ENCODE measurements around the gene ATP8B4. TPM values are rescaled to one million over a fixed set of nuclear protein-coding genes. Genes with fewer than 3 reads are reported as not detected.
A peak's percentile ranks its signal among the peaks of the same experiment; 100 is the strongest.

ATP8B4 gene
- total RNA-seq, 1 donor from 2014 or later: 15.1 TPM

DNA sequence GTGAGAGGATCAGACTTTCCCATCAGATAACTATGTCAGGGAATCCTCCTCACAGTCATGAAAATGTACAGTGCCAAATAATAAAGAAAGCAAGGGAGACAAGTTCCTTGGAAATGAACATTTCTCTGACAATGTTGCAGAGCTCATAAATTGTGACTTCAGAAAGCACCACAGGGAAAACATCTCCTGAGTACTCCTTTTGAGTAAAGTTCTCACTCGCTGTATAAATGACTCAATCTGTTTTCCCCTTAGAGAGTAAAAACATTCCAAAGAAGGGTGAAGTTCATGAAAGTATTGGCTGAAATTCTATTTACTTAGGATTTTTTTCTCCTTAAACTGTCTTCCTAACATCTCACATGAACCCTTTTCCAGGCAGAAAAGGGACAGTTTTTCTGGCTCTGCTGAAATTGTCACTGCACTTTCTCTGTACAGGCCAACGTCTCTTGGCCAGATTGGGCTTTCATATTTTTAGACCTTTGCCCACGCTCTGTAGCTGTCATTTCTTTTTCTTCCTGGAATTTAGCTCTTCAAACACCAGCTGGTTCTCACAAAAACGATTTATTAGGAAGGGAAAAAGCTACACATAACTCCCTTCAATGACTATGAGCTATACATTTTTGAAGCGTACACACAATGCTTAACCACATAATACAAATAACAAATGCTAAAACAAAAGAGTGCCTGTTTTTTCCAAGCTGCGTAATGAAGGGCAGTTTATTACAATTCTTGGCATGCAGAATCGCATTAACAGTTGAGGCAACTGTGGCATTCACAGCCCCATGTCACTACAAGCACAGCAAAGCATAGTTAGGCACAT lies 216.1 kb downstream of the ATP8B4 start:
- no peaks in the 10 kb centered on the region for H3K27me3 ChIP-seq
- H3K9me3 ChIP-seq: no peaks in the 10 kb centered on the region
- no peak for DNase-seq (ENCODE audit: low spot score in 2 of 2)
- TF ChIP-seq, protein P1, sequence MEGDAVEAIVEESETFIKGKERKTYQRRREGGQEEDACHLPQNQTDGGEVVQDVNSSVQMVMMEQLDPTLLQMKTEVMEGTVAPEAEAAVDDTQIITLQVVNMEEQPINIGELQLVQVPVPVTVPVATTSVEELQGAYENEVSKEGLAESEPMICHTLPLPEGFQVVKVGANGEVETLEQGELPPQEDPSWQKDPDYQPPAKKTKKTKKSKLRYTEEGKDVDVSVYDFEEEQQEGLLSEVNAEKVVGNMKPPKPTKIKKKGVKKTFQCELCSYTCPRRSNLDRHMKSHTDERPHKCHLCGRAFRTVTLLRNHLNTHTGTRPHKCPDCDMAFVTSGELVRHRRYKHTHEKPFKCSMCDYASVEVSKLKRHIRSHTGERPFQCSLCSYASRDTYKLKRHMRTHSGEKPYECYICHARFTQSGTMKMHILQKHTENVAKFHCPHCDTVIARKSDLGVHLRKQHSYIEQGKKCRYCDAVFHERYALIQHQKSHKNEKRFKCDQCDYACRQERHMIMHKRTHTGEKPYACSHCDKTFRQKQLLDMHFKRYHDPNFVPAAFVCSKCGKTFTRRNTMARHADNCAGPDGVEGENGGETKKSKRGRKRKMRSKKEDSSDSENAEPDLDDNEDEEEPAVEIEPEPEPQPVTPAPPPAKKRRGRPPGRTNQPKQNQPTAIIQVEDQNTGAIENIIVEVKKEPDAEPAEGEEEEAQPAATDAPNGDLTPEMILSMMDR (IDR thresholded peaks at IDR 0.05): no peak
- intact Hi-C loops (cut with DNase I): loop anchor here (2.0 to 5.0 kb wide), 4 partner anchors 24 to 282 kb away; partner anchors contain the start of genes DTWD1 and FAM227B
- H3K27ac ChIP-seq: peak overlapping the region; percentile 83 to 84
- H3K4me1 ChIP-seq: peaks cover 5 to 12% of the 10 kb centered on the region in 2 donors
- no peaks in the 10 kb centered on the region for H3K36me3 ChIP-seq
- peak overlapping the region in 1 of 2 donors; percentile 4 for H3K4me3 ChIP-seq

DNA sequence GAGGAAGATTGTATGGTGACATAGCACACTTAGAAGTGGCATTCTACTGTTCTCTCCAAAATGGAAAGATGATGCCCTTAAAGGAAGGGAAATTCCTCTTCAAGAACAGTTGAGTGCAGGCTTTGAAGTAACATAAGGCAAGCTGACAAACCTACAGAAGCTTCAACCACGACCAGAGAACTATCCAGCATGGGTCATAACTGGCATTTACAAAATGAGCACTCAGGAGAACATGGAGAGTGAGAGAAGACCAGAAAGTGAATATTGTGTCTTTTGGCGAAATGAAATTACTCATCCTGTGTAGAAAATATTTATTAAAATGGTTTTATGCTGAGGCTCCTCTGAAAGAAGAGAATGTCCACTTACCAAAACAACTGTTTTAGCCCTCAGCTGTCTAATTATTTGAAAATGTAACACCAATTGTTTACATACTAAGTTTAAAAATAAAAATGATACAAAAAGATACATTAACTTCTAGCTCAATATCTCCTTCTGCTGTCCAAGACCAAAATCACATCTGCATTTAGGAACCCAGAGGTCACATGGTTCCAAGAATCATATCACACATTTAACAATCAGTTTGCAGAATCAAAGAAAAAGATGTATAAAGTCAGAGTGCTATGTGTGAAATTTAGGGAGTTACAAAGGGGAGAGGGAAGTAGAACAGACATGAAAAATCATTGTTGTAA lies 216.9 kb downstream of the ATP8B4 start:
- intact Hi-C loops (cut with DNase I): loop anchor here (2.0 to 5.0 kb wide), 4 partner anchors 23 to 281 kb away; partner anchors contain the start of genes DTWD1 and FAM227B
- H3K27me3 ChIP-seq: no peaks in the 10 kb centered on the region
- H3K4me1 ChIP-seq: peaks cover 5 to 12% of the 10 kb centered on the region in 2 donors
- no peaks in the 10 kb centered on the region for H3K36me3 ChIP-seq
- no peak for DNase-seq (ENCODE audit: low spot score in 2 of 2)
- H3K27ac ChIP-seq: peak overlapping the region; percentile 83 to 84
- TF ChIP-seq, protein P1 (IDR thresholded peaks at IDR 0.05): peak in 2 of 3 experiments; percentile 11 to 12
- no peaks in the 10 kb centered on the region for H3K9me3 ChIP-seq
- H3K4me3 ChIP-seq: peak overlapping the region in 1 of 2 donors; percentile 4

DNA sequence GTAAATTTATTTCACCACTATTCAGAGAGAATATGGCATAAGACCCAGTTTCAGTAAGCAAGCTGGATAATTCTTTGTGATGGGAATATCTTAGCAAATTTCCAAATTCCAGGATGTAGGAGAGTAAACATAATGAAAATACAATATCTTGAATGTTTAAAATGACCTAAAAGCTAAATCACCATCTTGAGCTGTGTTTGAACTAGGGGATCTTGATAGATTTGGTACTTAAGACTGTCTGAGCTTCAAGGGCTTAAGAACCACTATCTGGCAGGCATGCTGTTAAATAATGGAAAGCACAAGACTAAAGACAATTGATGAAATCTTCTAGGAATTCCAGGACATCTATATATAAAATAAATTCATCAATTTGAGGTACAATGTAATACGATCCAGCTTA lies 217.7 kb downstream of the ATP8B4 start:
- Histone ChIP-seq H3K27me3 (no peaks in the 10 kb centered on the region), H3K27ac (peak overlapping the region; percentile 83 to 84), H3K36me3 (no peaks in the 10 kb centered on the region), H3K4me1 (peaks cover 5 to 12% of the 10 kb centered on the region in 2 donors), H3K9me3 (no peaks in the 10 kb centered on the region), H3K4me3 (no peak overlapping the region)
- intact Hi-C loops (cut with DNase I): loop anchor here (5.0 kb wide), 2 partner anchors 44 to 91 kb away; no protein-coding TSS in a partner anchor
- DNase-seq (ENCODE audit: low spot score in 2 of 2): no peak
- TF ChIP-seq, protein P1 (IDR thresholded peaks at IDR 0.05): no peak

DNA sequence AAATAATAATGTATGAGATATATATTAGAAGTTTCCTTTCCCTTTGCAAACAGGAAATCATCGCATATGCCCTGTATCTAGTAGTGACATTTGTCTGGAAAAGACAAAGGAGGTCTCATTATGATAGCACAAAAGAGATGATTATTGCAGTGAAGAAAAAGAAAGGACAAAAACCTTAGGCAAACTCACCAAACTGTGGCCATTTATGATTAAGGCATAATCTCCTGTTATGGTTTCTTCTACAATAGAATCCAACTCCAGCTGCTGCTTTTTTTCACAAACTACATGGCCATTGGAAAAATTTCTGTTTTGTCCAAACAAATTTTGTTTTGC lies 218.2 kb downstream of the ATP8B4 start:
- H3K27ac ChIP-seq: peak overlapping the region; percentile 83 to 84
- no peak overlapping the region for H3K4me3 ChIP-seq
- peaks cover 5 to 12% of the 10 kb centered on the region in 2 donors for H3K4me1 ChIP-seq
- no peaks in the 10 kb centered on the region for H3K9me3 ChIP-seq
- no peaks in the 10 kb centered on the region for H3K27me3 ChIP-seq
- DNase-seq (ENCODE audit: low spot score in 2 of 2): no peak
- TF ChIP-seq, protein P1 (IDR thresholded peaks at IDR 0.05): no peak
- intact Hi-C loops (cut with DNase I): loop anchor here (5.0 kb wide), 2 partner anchors 44 to 91 kb away; no protein-coding TSS in a partner anchor
- no peaks in the 10 kb centered on the region for H3K36me3 ChIP-seq

DNA sequence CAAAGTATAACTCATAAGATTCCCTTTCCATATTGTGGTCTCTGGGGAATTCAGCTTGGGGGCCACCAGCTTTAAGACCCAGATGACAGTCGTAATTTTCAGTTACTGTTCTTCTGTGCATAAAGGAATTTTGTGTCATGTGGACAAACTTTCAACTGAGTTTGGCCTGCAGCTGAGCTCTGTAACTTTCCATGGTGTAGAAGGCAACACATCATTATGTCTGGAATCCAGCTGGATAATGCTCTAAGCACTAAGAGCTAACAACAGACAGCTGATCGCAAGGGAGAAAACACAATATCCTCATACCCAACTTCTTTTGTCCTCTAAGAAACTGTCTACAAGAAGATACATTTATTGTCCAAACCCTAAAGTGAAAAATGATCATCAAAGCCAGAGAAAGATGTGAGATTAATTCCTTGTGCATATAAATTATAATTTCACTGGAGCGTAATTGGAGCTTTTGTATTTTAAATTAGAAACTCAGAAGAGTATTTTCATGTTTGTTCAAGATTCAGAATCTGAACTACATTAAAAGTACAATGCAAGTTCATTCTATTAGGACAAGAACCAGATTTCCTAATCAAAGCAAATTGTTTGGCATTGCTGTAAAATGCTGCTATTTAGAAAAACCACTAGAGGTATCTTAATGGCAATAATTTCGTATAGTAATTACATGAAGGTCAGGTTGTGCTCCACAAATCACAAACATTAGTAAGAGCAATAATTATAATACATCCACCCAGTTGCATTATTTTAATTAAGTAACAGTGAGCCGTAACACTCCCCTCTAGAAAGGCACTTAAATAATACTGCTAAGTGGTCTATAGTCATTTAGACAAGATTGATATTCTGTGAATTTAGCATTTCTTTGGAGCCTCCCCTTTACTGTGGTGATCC lies 218.8 kb downstream of the ATP8B4 start:
- no peak for DNase-seq (ENCODE audit: low spot score in 2 of 2)
- Histone ChIP-seq H3K36me3 (no peaks in the 10 kb centered on the region), H3K9me3 (no peaks in the 10 kb centered on the region), H3K4me1 (peaks cover 5 to 12% of the 10 kb centered on the region in 2 donors), H3K4me3 (no peak overlapping the region), H3K27ac (peak overlapping the region; percentile 83 to 84), H3K27me3 (no peaks in the 10 kb centered on the region)
- intact Hi-C loops (cut with DNase I): loop anchor here (5.0 kb wide), 2 partner anchors 43 to 92 kb away; no protein-coding TSS in a partner anchor
- TF ChIP-seq, protein P1 (IDR thresholded peaks at IDR 0.05): no peak
